ENCODE results near the gene PUS1.
"Not testable (repeated sequence)": the region's sequence is repeated elsewhere in the genome, so short reads cannot be mapped to it uniquely, and the experiment has no call there.

Gene PUS1

DNA sequence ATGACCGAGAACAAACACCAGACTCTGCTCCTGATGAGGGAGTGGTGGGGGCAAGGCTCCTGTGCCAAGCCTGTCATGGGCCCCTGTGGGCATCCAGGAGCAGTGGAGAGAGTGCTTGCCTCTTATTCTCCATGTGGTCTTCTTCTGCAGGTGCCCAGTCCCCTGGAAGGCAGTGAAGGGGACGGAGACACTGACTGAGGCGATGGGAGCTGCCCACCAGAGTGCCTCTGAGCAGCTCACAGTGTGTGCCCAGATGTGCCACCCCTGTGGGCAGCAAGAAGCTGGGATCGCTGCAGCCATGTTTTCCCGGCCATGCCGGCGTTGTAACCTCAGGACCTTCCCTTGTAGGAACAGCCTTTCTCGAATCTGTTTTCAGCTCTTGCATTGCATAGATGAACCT is 14.3 kb downstream of the PUS1 start:
- DNase-seq (no peak), ATAC-seq (replicated peaks) (no peak)
- Mint-ChIP-seq H3K27me3 (no peaks in the 10 kb centered on the region), H3K9me3 (no peaks in the 10 kb centered on the region), H3K4me3 (no peak overlapping the region), H3K36me3 (ENCODE audit: insufficient read depth) (peaks cover 30% of the 10 kb centered on the region), H3K27ac (no peak overlapping the region), H3K4me1 (ENCODE audit: low read depth in 2 of 2) (peaks cover 6 to 8% of the 10 kb centered on the region in 2 donors)

DNA sequence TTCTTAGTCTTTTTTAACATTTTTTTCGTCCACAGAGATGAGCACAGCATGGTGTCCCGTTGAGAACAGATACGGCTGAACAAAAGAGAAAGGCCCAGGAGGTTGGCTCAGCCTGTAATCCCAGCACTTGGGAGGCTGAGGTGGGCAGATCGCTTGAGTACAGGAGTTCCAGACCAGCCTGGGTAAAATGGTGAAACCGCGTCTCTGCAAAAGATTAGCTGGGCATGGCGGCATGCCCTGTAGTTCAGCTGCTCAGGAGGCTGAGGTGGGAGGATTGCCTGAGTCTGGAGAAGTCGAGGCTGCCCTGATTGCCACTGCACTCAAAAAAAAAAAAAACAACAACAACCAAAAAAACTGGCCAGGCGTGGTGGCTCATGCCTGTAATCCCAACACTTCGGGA is 14.8 kb downstream of the PUS1 start:
- H3K36me3 Mint-ChIP-seq (ENCODE audit: insufficient read depth): peaks cover 29% of the 10 kb centered on the region
- ATAC-seq (replicated peaks): no peak
- no peaks in the 10 kb centered on the region for H3K27me3 Mint-ChIP-seq
- H3K4me1 Mint-ChIP-seq (ENCODE audit: low read depth in 2 of 2): peaks cover 11 to 12% of the 10 kb centered on the region in 2 donors
- no peak overlapping the region for H3K4me3 Mint-ChIP-seq
- no peak for DNase-seq
- no peaks in the 10 kb centered on the region for H3K9me3 Mint-ChIP-seq
- no peak overlapping the region for H3K27ac Mint-ChIP-seq

DNA sequence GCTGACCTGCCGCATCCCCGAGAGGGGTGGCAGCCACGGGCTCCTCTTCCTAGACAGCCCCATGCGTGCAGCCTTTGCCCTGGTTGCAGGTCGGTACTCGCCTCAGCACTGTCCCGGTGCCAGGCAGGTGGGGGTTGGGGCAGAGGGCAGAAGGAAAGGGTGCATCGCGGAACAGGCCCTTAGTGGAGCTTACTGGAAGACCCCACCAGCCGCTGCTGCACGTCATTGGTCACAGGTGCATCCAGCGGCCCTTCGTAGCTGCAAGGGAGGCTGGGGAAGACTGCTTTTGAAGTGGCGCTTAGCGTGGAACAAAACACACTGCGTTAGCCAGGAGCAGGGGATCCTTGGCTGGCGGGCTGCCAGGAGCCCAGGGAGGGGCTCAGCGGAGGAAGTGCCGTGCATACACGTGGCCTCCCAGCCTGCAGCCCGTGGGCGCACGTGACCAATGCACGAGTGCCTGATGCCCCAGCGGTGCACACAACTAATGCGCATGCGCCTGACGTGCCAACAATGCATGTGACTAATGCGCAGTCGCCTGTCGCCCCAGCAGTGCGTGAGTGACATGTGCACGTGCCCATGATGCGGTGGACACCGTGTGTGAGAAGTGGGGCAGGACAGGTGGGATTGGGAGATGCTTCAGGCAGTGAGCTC is 15.7 kb downstream of the PUS1 start:
- DNase-seq: no peak
- H3K4me3 Mint-ChIP-seq: no peak overlapping the region
- peaks cover 11 to 12% of the 10 kb centered on the region in 2 donors for H3K4me1 Mint-ChIP-seq (ENCODE audit: low read depth in 2 of 2)
- H3K9me3 Mint-ChIP-seq: no peaks in the 10 kb centered on the region
- peaks cover 34% of the 10 kb centered on the region for H3K36me3 Mint-ChIP-seq (ENCODE audit: insufficient read depth)
- no peaks in the 10 kb centered on the region for H3K27me3 Mint-ChIP-seq
- ATAC-seq (replicated peaks): no peak
- H3K27ac Mint-ChIP-seq: no peak overlapping the region

DNA sequence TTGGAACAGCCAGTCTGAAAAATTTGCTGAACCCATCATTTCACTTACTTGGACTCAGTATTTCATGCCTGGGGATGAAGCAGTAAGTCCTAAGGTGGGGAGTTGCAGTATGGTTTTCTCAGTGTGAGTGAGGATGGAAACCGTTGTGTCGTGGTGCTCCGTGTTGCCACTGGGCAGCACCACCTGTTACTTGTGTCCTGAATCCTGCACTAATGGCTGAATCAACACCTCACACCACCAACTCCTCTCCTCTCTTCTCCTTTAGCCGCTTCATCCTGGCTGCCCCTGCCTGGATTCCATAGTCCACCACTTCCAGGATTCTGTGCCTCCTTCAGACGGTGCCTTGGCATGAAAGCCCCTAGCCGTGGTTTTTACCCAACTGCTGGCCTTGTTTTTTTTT is 17.7 kb downstream of the PUS1 start:
- no peak for DNase-seq
- Mint-ChIP-seq H3K4me1 (ENCODE audit: low read depth in 2 of 2) (peaks cover 11 to 12% of the 10 kb centered on the region in 2 donors), H3K36me3 (ENCODE audit: insufficient read depth) (peaks cover 30% of the 10 kb centered on the region), H3K9me3 (no peaks in the 10 kb centered on the region), H3K27ac (no peak overlapping the region), H3K27me3 (no peaks in the 10 kb centered on the region), H3K4me3 (no peak overlapping the region)
- ATAC-seq (replicated peaks): no peak

DNA sequence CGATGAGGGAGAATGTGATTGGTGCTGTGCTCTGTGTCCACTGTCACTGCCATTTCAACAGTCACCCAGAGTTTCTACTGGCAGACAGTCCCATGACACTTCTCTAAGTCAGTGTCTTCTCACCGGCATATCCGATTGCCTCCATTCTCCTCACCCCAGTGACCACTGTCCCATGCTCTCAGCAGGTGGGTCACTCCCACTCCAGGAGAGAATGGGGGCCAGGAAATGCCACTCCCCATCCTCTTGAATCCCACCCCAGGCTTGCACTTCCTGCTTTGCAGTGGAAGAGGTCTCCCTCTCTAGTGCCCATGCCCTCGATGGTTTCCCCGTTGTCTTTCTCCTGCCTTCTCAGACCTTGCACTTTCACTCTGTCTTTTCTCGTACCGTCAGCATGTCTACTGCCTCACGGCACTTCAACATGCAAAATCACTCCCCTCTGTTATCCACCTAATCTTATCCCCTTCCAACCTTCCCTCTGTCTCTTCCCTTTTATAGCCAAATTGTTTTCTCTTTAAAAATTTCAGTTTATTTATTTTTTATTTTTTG is 18.5 kb downstream of the PUS1 start:
- Mint-ChIP-seq H3K36me3 (ENCODE audit: insufficient read depth) (peaks cover 30% of the 10 kb centered on the region), H3K4me3 (no peak overlapping the region), H3K4me1 (ENCODE audit: low read depth in 2 of 2) (peaks cover 11 to 14% of the 10 kb centered on the region in 2 donors), H3K27me3 (no peaks in the 10 kb centered on the region), H3K9me3 (no peaks in the 10 kb centered on the region), H3K27ac (peak overlapping the region; percentile 7 to 89)
- ATAC-seq (replicated peaks): no peak
- DNase-seq: no peak

DNA sequence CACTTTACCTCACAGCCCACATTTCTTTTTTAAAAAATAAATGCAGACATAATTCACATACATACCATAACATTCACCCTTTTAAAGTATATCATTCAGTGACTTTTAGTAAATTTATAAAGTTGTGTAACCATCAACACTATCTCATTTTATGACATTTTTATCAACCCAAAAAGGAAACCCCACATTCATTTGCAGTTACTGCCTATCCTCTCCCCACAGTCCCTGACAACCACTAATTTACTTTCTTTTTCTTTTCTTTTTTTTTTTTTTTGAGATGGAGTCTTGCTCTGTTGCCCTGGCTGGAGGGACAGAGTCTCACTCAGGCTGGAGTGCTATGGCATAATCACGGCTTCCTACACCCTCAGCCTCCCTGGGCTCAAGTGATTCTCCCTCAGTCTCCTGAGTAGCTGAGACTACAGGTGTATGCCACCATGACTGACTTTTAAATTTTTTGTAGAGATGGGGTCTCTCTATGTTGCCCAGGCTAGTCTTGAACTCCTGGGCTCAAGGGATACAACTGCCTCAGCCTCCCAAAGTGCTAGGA is 19.2 kb downstream of the PUS1 start:
- Mint-ChIP-seq H3K4me1 (ENCODE audit: low read depth in 2 of 2) (peaks cover 16 to 20% of the 10 kb centered on the region in 2 donors), H3K27me3 (no peaks in the 10 kb centered on the region), H3K36me3 (ENCODE audit: insufficient read depth) (peaks cover 31% of the 10 kb centered on the region), H3K27ac (peak overlapping the region; percentile 83 to 89), H3K4me3 (peak overlapping the region in 1 of 2 donors; percentile 87), H3K9me3 (no peaks in the 10 kb centered on the region)
- no peak for DNase-seq
- no peak for ATAC-seq (replicated peaks)

DNA sequence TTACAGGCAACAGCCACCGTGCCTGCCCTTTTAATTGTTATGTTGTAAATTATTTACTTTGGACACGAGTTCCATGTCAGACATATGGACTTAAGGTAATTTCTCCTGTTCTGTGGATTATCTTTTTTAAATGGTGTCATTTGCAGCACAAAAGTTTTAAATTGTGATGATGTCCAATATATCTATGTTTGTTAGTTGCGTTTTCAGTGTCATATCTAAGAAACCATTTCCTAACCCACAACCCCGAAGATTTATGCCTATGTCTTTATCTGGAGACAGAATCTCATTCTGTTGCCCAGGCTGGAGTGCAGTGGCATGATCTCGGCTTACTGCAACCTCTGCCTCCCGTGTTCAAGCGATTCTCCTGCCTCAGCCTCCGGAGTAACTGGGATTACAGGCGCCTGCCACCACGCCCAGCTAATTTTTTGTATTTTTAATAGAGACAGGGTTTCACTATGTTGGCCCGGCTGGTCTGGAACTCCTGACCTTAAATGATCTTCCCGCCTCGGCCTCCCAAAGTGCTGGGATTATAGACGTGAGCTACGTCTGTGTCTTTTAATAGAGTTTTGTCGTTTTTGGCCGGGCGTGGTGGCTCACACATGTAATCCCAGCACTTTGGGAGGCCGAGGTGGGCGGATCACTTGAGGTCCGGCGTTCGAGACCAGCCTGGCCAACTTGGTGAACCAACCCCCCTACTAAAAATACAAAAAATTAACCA is 19.8 kb downstream of the PUS1 start:
- H3K4me3 Mint-ChIP-seq: peak overlapping the region; percentile 86 to 87
- DNase-seq; ATAC-seq (replicated peaks); H3K9me3 Mint-ChIP-seq; H3K27me3 Mint-ChIP-seq: not testable (repeated sequence)
- H3K4me1 Mint-ChIP-seq (ENCODE audit: low read depth in 2 of 2): peaks cover 17 to 22% of the 10 kb centered on the region in 2 donors
- peaks cover 25% of the 10 kb centered on the region for H3K36me3 Mint-ChIP-seq (ENCODE audit: insufficient read depth)
- peak overlapping the region; percentile 83 to 89 for H3K27ac Mint-ChIP-seq

DNA sequence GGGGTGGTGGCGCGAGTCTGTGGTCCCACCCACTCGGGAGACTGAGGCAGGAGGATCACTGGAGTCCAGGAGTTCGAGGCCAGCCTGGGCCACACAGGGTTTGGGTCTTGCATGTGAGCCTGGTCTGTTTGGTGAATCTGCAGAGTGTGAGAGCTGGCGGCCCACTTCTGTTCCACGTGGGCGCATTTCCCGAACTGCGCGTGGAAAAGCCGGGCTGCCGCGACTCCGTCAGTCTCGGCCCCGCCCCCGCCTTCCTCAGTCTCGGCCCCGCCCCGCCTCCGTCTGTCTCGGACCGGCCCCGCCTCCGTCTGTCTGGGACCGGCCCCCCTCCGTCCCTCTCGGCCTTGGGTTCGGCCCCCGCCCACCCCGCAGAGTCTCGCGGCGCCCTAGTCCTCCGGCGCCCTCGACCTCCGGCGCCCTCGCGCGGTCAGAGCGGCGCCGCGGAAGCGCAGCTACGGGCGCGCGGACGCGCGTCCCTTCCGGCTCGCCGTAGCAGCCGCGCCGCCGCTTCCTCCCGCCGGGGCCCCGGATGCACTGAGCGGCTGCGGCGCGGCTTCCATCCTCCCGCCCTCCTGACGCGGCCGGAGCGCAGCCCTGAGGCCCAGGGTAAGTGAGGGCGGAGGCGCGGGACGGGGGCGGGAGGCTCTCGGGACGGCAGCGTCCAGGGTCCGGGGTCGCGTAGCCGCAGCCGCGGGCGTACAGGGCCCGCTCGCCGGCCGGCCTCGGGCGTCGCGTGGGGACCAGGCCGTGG is 20.5 kb downstream of the PUS1 start, which contains the start of gene EP400:
TSS of gene EP400 (plus strand) at position 512 of the 751 bp plus-strand sequence. CDS start 10,678 bp downstream, outside the sequence.
- ATAC-seq (replicated peaks) (peak; percentile 89), DNase-seq (peak; percentile 88 to 92 (median 92))
- H3K4me3 Mint-ChIP-seq: peak within 1 kb of the TSS; percentile 86 to 87
- peak within 1 kb of the TSS; percentile 89 for H3K27ac Mint-ChIP-seq
- H3K4me1 Mint-ChIP-seq (ENCODE audit: low read depth in 2 of 2): peaks cover 17 to 22% of the 10 kb centered on the region in 2 donors
- H3K9me3 Mint-ChIP-seq: no peaks in the 10 kb centered on the region
- no peaks in the 10 kb centered on the region for H3K27me3 Mint-ChIP-seq
- peaks cover 22% of the 10 kb centered on the region for H3K36me3 Mint-ChIP-seq (ENCODE audit: insufficient read depth)

DNA sequence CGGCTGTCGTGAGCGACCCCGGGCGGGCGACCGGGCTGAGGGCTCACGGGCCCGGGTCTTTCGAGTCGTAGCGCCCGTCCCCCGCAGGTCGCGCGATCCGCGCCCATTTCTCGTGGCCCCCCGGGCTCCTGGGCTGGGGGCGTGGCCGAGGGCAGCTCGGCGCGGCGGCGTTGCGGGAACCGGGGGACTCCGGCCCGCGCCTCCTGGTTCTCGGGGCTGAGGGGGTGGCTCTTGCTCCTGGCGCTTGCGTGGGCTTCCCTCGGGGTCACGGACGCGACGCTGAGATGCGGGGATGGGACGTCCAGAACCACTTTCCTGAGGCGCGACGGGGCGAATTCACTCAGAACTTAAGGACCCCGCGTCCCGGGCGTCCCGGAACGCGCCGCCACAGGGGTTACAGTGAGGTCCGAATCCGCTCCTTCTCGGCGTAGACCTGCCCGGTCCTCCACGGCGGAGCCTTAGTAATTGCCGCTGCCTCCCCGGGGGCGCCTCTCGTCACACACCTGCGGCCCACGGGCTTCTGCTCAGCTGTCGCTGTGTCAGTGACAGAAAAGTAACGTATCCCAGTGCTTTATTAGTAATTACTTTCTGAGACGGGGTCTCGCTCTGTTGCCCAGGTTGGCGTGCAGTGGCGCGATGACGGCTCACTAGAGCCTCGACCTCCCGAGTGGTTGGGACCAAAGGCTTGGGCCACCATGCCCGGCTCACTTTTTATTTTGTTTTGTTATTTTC is 21.3 kb downstream of the PUS1 start:
- H3K27me3 Mint-ChIP-seq: no peaks in the 10 kb centered on the region
- H3K27ac Mint-ChIP-seq: peak overlapping the region; percentile 77 to 89
- DNase-seq (peak; percentile 21 to 29 (median 25)), ATAC-seq (replicated peaks) (peak; percentile 17)
- H3K4me3 Mint-ChIP-seq: peak overlapping the region; percentile 86 to 87
- H3K4me1 Mint-ChIP-seq (ENCODE audit: low read depth in 2 of 2): peaks cover 17 to 22% of the 10 kb centered on the region in 2 donors
- H3K36me3 Mint-ChIP-seq (ENCODE audit: insufficient read depth): peaks cover 22% of the 10 kb centered on the region
- H3K9me3 Mint-ChIP-seq: no peaks in the 10 kb centered on the region

DNA sequence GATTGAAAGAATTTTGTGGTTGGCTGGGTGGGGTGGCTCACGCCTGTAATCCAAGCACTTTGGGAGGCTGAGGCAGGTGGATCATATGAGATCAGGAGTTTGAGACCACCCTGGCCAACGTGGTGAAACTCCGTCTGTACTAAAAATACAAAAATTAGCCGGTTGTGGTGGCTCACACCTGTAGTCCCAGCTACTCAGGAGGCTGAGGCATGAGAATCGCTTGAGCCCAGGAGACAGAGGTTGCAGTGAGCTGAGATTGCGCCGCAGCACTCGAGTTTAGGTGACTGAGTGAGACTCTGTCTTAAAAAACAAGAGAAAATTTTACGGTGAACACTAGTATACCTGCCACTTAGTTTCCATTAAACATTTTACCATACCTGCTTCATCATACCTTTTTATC is 24.7 kb downstream of the PUS1 start:
- H3K4me3 Mint-ChIP-seq; H3K9me3 Mint-ChIP-seq; H3K27me3 Mint-ChIP-seq; ATAC-seq (replicated peaks); DNase-seq: not testable (repeated sequence)
- peak overlapping the region in 1 of 2 donors; percentile 10 for H3K27ac Mint-ChIP-seq
- H3K4me1 Mint-ChIP-seq (ENCODE audit: low read depth in 2 of 2): peaks cover 26 to 28% of the 10 kb centered on the region in 2 donors
- peaks cover 17% of the 10 kb centered on the region for H3K36me3 Mint-ChIP-seq (ENCODE audit: insufficient read depth)

DNA sequence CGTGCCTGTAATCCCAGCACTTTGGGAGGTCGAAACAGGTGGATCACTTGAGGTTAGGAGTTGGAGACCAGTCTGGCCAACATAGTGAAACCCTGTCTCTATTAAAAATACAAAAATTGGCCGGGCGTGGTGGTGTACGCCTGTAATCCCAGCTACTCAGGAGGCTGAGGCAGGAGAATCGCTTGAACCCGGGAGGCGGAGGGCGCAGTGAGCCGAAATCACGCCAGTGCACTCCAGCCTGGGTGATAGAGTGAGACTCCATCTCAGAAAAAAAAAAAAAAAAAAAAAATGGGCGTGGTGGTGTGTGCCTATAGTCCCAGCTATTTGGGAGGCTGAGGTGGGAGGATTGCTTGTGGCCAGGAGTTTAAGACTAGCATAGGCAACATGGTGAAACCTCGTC is 25.4 kb downstream of the PUS1 start:
- not testable (repeated sequence) for H3K27me3 Mint-ChIP-seq; ATAC-seq (replicated peaks); H3K9me3 Mint-ChIP-seq; DNase-seq; H3K4me3 Mint-ChIP-seq
- peak overlapping the region in 1 of 2 donors; percentile 10 for H3K27ac Mint-ChIP-seq
- H3K4me1 Mint-ChIP-seq (ENCODE audit: low read depth in 2 of 2): peaks cover 31% of the 10 kb centered on the region in 2 donors
- H3K36me3 Mint-ChIP-seq (ENCODE audit: insufficient read depth): peaks cover 17% of the 10 kb centered on the region

DNA sequence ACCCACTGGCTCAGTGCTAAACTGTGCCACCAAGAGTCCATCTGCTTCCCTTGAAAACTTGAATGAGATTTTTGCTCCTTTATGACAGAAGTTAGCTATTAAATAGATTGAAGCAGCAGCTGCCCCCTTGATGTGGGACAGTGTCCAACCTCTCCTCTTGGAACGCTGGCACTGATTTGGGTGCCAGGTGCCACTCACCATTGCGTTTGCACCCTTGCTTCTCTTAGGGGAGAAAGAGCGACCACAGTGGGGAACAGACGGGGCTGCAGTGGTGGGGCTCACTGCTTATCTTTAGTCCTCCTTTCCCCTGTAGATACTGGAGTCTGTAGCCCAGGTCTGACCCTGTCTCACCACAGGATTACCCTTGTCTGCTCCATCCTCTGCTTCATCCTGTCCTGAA is 30.0 kb downstream of the PUS1 start:
- peak overlapping the region; percentile 57 to 87 for H3K27ac Mint-ChIP-seq
- peak overlapping the region in 1 of 2 donors; percentile 8 for H3K4me3 Mint-ChIP-seq
- no peaks in the 10 kb centered on the region for H3K27me3 Mint-ChIP-seq
- no peak for ATAC-seq (replicated peaks)
- H3K36me3 Mint-ChIP-seq (ENCODE audit: insufficient read depth): peaks cover 21% of the 10 kb centered on the region
- DNase-seq: no peak
- H3K4me1 Mint-ChIP-seq (ENCODE audit: low read depth in 2 of 2): peaks cover 46 to 50% of the 10 kb centered on the region in 2 donors
- no peaks in the 10 kb centered on the region for H3K9me3 Mint-ChIP-seq

Measured in effector memory CD8-positive, alpha-beta T cell (primary cell).